A673 (cell line): ENCODE data around the gene LIN7B. TPM values are rescaled to one million over a fixed set of nuclear protein-coding genes. Genes with fewer than 3 reads are reported as not detected.

ENCODE experiments used
- BruUV-seq: library from RNA; stranded (reverse); fragments of 400-500 nt; replicated peaks from 2 replicates; lab custom pipeline; 2021; lab: Mats Ljungman, UMichigan
- CTCF ChIA-PET: fragments of 300-600 bp; sonication (Branson Sonifier 250); formaldehyde crosslinking; loops from one replicate; lab custom pipeline; 2022; ENCODE audit warnings: antibody characterized with exemption; lab: Charles Lee
- POLR2A ChIA-PET: fragments of 300-600 bp; sonication (Branson Sonifier 250); formaldehyde crosslinking; loops from one replicate; lab custom pipeline; 2022; ENCODE audit warnings: antibody characterized with exemption; ENCODE audit not compliant: low non-redundant PET; lab: Charles Lee
- DNase-seq: peaks from one replicate; pipeline ENCODE4 v3.0.0-alpha.2; 2015; ENCODE audit warnings: low spot score
- H3K27ac ChIP-seq: fragments of 200-600 bp; sonication (generic); 2 replicates; pipeline ENCODE4 v1.5.1; 2016; ENCODE audit warnings: mixed run types, low read depth, mild to moderate bottlenecking, mixed read lengths, antibody characterized with exemption, low read length; ENCODE audit not compliant: poor library complexity, severe bottlenecking
- H3K27me3 ChIP-seq: fragments of 200-600 bp; sonication (generic); replicated peaks from 2 replicates; pipeline ENCODE4 v1.6.1; 2017; ENCODE audit warnings: mixed run types, low read depth, mild to moderate bottlenecking, mixed read lengths, antibody characterized with exemption, low read length; ENCODE audit not compliant: insufficient read depth, poor library complexity
- H3K36me3 ChIP-seq: fragments of 200-600 bp; sonication (generic); 2 replicates; pipeline ENCODE4 v1.6.1; 2016; ENCODE audit warnings: mixed run types, mild to moderate bottlenecking, mixed read lengths, antibody characterized with exemption, low read length; ENCODE audit not compliant: insufficient read depth, poor library complexity, severe bottlenecking
- H3K4me1 ChIP-seq: fragments of 200-600 bp; sonication (generic); 2 replicates; pipeline ENCODE4 v1.6.1; 2017; ENCODE audit warnings: mixed run types, mild to moderate bottlenecking, mixed read lengths, antibody characterized with exemption, low read length; ENCODE audit not compliant: insufficient read depth, poor library complexity, severe bottlenecking
- H3K4me3 ChIP-seq: fragments of 200-600 bp; sonication (generic); 2 replicates; pipeline ENCODE4 v1.5.1; 2016; ENCODE audit warnings: low read depth, mixed run types, mild to moderate bottlenecking, mixed read lengths, low read length; ENCODE audit not compliant: poor library complexity, severe bottlenecking
- H3K9me3 ChIP-seq: fragments of 200-600 bp; sonication (generic); 2 replicates; pipeline ENCODE4 v1.6.1; 2016; ENCODE audit warnings: mixed run types, low read depth, mild to moderate bottlenecking, mixed read lengths, antibody characterized with exemption, low read length; ENCODE audit not compliant: poor library complexity, severe bottlenecking
- EZH2 ChIP-seq: fragments of 200-600 bp; sonication (generic); IDR thresholded peaks from 2 replicates; pipeline ENCODE4 v1.6.1; 2017; ENCODE audit warnings: borderline replicate concordance, low read depth, mild to moderate bottlenecking, mixed read lengths, antibody characterized with exemption, low read length; ENCODE audit not compliant: poor library complexity, severe bottlenecking
- intact Hi-C: fragments of 100-400 bp; cut with micrococcal nuclease; formaldehyde crosslinking; loops from one replicate; pipeline ENCODE4 v1.10.0; 2022; ENCODE audit not compliant: unreplicated experiment
- total RNA-seq: library from RNA; stranded (reverse); gene quantifications from 2 replicates; pipeline ENCODE4 v1.2.3, GENCODE V29; 2021
- TF ChIP-seq, protein P1 (sequence below): fragments of 300-800, 200-600 bp; sonication (generic); conservative IDR thresholded peaks from 2 replicates; pipeline ENCODE4 v1.5.1; 2017; ENCODE audit warnings: low read depth, mild to moderate bottlenecking, antibody characterized with exemption, low read length, moderate library complexity, mixed read lengths

The LIN7B gene
- total RNA-seq, 1 experiment from 2014 or later, result 19.9 TPM

DNA sequence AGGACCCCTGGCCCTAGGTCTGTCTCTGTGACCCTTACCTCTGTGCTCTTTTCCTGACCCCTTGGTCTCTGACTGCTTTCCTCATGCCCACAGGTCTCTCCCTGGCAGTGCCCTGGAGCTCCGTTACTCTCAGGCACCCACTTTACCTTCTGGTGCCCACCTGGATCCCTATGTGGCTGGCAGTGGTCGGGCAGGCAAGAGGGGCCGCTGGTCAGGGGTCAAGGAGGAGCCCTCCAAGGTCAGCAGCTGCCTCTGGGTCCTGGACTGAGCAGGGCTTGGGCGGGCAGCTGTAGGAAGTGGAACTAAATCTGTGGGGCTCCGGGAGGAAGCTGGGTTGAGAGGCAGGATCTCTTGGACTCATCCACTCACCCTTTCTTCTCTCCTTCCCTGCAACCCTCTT is 21.5 kb downstream of the LIN7B start:
- peaks cover 25% of the 10 kb centered on the region for H3K36me3 ChIP-seq
- peak overlapping the region; percentile 54 for H3K27ac ChIP-seq
- H3K4me3 ChIP-seq, result no peak overlapping the region
- H3K4me1 ChIP-seq, result peaks cover 3% of the 10 kb centered on the region
- H3K27me3 ChIP-seq, result no peaks in the 10 kb centered on the region
- ChIA-PET POLR2A (no interaction called here), CTCF (interaction anchor here (1.0 kb wide), 1 partner anchor 16 kb away, joined by 3 read pairs; no protein-coding TSS in a partner anchor)
- no peak for DNase-seq
- H3K9me3 ChIP-seq, result no peaks in the 10 kb centered on the region
- BruUV-seq, result no TSS peak
- intact Hi-C loops, result no loop called here
- TF ChIP-seq, protein P1, sequence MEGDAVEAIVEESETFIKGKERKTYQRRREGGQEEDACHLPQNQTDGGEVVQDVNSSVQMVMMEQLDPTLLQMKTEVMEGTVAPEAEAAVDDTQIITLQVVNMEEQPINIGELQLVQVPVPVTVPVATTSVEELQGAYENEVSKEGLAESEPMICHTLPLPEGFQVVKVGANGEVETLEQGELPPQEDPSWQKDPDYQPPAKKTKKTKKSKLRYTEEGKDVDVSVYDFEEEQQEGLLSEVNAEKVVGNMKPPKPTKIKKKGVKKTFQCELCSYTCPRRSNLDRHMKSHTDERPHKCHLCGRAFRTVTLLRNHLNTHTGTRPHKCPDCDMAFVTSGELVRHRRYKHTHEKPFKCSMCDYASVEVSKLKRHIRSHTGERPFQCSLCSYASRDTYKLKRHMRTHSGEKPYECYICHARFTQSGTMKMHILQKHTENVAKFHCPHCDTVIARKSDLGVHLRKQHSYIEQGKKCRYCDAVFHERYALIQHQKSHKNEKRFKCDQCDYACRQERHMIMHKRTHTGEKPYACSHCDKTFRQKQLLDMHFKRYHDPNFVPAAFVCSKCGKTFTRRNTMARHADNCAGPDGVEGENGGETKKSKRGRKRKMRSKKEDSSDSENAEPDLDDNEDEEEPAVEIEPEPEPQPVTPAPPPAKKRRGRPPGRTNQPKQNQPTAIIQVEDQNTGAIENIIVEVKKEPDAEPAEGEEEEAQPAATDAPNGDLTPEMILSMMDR, result no peak
- TF ChIP-seq EZH2, result no peak

DNA sequence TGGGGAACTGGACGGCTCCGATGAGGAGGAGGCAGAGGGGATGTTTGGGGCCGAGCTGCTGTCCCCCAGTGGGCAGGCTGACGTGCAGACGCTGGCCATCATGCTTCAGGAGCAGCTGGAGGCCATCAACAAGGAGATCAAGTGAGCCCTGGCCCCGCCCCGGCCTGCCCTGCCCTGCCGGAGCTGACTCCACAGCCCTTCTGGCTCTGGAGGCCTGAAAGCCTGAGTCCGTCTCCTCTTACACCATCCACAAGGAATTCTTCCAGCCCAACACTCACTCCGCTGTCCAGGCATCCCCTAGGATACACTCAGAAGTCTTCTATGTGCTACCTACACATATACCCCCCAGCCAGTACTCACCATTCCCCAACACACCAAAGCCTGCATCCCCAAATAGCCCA is 22.6 kb downstream of the LIN7B start:
- H3K9me3 ChIP-seq, result no peaks in the 10 kb centered on the region

DNA sequence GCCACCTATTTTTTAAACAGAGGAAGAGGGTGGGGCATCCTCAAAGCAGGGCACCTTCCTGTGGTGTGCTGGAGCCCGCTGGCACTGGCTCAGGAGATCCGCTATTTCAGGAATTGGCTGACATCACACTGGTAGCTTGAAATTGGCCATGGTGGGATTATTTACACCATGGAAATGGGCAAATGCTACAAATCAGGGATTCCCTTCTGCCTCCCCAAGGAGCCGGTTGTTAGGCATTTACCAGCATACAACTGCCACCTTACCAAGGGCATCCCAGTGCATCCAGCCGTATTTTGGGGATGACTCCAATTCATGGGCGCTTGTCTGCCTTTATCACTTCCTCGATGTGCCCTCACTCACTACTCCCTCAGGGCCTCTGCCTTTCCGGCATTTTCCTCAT is 26.8 kb downstream of the LIN7B start:
- BruUV-seq, result no TSS peak
- TF ChIP-seq, protein P1, result no peak
- no peak for TF ChIP-seq EZH2
- no peak for DNase-seq
- no peak overlapping the region for H3K27ac ChIP-seq
- CTCF ChIA-PET, result no interaction called here
- POLR2A ChIA-PET, result no interaction called here
- H3K4me1 ChIP-seq, result peaks cover 12% of the 10 kb centered on the region
- no peaks in the 10 kb centered on the region for H3K9me3 ChIP-seq
- no peaks in the 10 kb centered on the region for H3K27me3 ChIP-seq
- intact Hi-C loops, result no loop called here
- peaks cover under 1% of the 10 kb centered on the region for H3K36me3 ChIP-seq
- no peak overlapping the region for H3K4me3 ChIP-seq

More for the DNA sequence above, 22.6 kb downstream of the LIN7B start:
- Histone ChIP-seq H3K4me1 (peaks cover 3% of the 10 kb centered on the region), H3K4me3 (no peak overlapping the region), H3K27ac (no peak overlapping the region), H3K27me3 (no peaks in the 10 kb centered on the region), H3K36me3 (peaks cover 24% of the 10 kb centered on the region)
- ChIA-PET CTCF (interaction anchor here (0.7 kb wide), 1 partner anchor 62 kb away, joined by 3 read pairs; no protein-coding TSS in a partner anchor), POLR2A (no interaction called here)
- TF ChIP-seq EZH2, result no peak
- DNase-seq, result no peak
- no TSS peak for BruUV-seq
- intact Hi-C loops, result no loop called here

DNA sequence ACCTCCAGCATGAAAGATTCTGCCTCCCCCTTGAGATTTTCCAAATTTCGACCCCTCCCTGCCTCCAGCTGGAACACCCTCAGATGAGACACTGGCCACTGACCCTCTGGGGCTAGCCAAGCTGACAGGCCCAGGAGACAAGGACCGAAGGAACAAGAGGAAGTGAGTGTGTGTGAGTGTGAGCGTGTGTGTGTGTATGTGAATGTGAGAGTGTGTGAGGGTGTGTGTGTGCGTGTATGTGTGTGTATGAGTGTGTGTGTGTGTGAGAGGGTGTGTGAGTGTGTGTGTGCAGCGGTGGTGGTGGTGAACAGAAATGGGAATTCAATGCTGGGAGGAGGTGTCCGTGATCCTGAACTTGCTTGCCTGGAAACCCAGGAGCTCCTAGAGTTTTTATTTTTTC is 27.2 kb downstream of the LIN7B start:
- ChIA-PET POLR2A (no interaction called here), CTCF (no interaction called here)
- no peak overlapping the region for H3K27ac ChIP-seq
- no peak for DNase-seq
- no peaks in the 10 kb centered on the region for H3K27me3 ChIP-seq
- H3K4me3 ChIP-seq, result no peak overlapping the region
- no peak for TF ChIP-seq EZH2
- TF ChIP-seq, protein P1, result no peak
- H3K36me3 ChIP-seq, result no peaks in the 10 kb centered on the region
- H3K4me1 ChIP-seq, result peaks cover 16% of the 10 kb centered on the region
- H3K9me3 ChIP-seq, result no peaks in the 10 kb centered on the region
- intact Hi-C loops, result no loop called here
- no TSS peak for BruUV-seq
